Kidney tubule cell (primary cell): ENCODE measurements around the gene UBE2U.
"Not testable (repeated sequence)": the region's sequence is repeated elsewhere in the genome, so short reads cannot be mapped to it uniquely, and the experiment has no call there.

ENCODE experiments used
- DNase-seq: peaks from one replicate; pipeline ENCODE4 v3.0.0-alpha.2; 2018; ENCODE audit warnings: low spot score

Gene UBE2U

GRCh38 chr1:64239519-64239918 is 36.1 kb downstream of the UBE2U start:
- DNase-seq = not testable (repeated sequence)

GRCh38 chr1:64240206-64240605 is 36.8 kb downstream of the UBE2U start:
- no peak for DNase-seq

- DNase-seq = no peak
Observed at GRCh38 chr1:64241069-64241468, 37.6 kb downstream of the UBE2U start.

- peak; percentile 62 for DNase-seq
Observed at GRCh38 chr1:64242895-64243756, 39.7 kb downstream of the UBE2U start.

- no peak for DNase-seq
Observed at GRCh38 chr1:64243757-64244080, 40.3 kb downstream of the UBE2U start.

- DNase-seq = no peak
Observed at GRCh38 chr1:64245495-64245894, 42.1 kb downstream of the UBE2U start.

GRCh38 chr1:64246294-64246917 is 43.0 kb downstream of the UBE2U start:
- DNase-seq = peak; percentile 68

GRCh38 chr1:64248065-64248464 is 44.6 kb downstream of the UBE2U start:
- DNase-seq = no peak

- not testable (repeated sequence) for DNase-seq
Observed at GRCh38 chr1:64250472-64250871, 47.0 kb downstream of the UBE2U start.

- no peak for DNase-seq
Observed at GRCh38 chr1:64251971-64252370, 48.5 kb downstream of the UBE2U start.

GRCh38 chr1:64257233-64257632 is 53.8 kb downstream of the UBE2U start:
- DNase-seq = not testable (repeated sequence)

- DNase-seq = not testable (repeated sequence)
Observed at GRCh38 chr1:64258444-64258843, 55.0 kb downstream of the UBE2U start.

GRCh38 chr1:64263335-64263734 is 59.9 kb downstream of the UBE2U start:
- DNase-seq = no peak

GRCh38 chr1:64263856-64264255 is 60.4 kb downstream of the UBE2U start:
- DNase-seq = no peak

GRCh38 chr1:64265141-64265540 is 61.7 kb downstream of the UBE2U start:
- DNase-seq = no peak

- DNase-seq = no peak
Observed at GRCh38 chr1:64266991-64267390, 63.6 kb downstream of the UBE2U start.

- peak; percentile 75 for DNase-seq
Observed at GRCh38 chr1:64268653-64269557, 65.5 kb downstream of the UBE2U start.

- DNase-seq = no peak
Observed at GRCh38 chr1:64269558-64269884, 66.1 kb downstream of the UBE2U start.

GRCh38 chr1:64280001-64280400 is 76.6 kb downstream of the UBE2U start:
- DNase-seq = peak; percentile 37

GRCh38 chr1:64282351-64282750 is 78.9 kb downstream of the UBE2U start:
- no peak for DNase-seq

GRCh38 chr1:64287071-64287470 is 83.6 kb downstream of the UBE2U start:
- DNase-seq = no peak

GRCh38 chr1:64290420-64290819 is 87.0 kb downstream of the UBE2U start:
- DNase-seq = no peak

- DNase-seq = no peak
Observed at GRCh38 chr1:64291931-64292330, 88.5 kb downstream of the UBE2U start.
